Loucy (cell line): ENCODE measurements around the gene ASIC4.

Experiments
- CTCF ChIP-seq: fragments of 200-600 bp; sonication (generic); conservative IDR thresholded peaks from 2 replicates; pipeline ENCODE4 v1.5.1; 2014; ENCODE audit warnings: mild to moderate bottlenecking, antibody characterized with exemption, low read length
- EZH2phosphoT487 ChIP-seq: fragments of 200-600 bp; IDR thresholded peaks from 2 replicates; pipeline ENCODE4 v1.6.1; 2018; ENCODE audit warnings: antibody characterized with exemption, mild to moderate bottlenecking, moderate library complexity, borderline replicate concordance

GRCh38 chr2:219552382-219553167 is 38.3 kb downstream of the ASIC4 start:
- TF ChIP-seq CTCF (no peak), EZH2phosphoT487 (no peak)
